OCI-M1 (cell line): ENCODE results near the gene FAM177A1.
"Not testable (repeated sequence)": the region's sequence is repeated elsewhere in the genome, so short reads cannot be mapped to it uniquely, and the experiment has no call there.

Experiments used
- DNase-seq: peaks from one replicate; lab custom pipeline; 2025; lab: John Stamatoyannopoulos, UW

Gene FAM177A1, protein sequence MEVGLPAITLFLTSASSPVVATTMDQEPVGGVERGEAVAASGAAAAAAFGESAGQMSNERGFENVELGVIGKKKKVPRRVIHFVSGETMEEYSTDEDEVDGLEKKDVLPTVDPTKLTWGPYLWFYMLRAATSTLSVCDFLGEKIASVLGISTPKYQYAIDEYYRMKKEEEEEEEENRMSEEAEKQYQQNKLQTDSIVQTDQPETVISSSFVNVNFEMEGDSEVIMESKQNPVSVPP

DNA sequence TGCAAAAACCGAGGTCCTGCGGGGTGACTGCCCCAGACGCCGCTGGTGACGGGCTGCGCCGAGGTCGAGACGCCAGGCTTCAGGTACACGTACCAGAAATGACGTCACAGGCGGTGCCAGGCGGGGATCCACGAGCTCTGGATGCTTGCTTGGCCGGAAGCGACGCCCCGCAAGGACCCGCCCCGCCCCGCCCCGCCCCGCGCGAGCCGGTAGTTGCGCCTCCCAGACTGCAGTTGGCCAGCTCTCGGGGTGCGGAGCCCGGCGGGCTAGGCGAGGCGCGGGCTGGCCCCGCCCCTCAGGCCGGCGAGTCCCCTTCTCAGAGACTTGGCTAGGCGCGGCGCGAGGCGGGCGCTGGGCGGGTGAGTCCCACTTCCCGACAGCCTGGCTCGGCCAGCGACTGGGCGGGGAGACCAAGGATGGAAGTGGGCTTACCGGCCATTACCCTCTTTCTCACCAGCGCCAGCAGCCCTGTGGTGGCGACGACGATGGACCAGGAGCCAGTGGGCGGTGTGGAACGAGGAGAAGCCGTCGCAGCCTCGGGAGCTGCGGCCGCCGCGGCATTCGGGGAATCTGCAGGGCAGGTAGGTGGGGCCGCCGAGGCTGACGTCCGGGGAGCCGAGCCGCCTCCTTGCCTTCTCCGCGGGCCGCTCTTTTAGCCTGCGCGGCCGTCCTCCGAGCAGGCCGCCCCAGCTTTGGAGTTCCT lies at the start of gene FAM177A1:
Gene FAM177A1 (plus strand): TSS at position 225 of the 703 bp plus-strand sequence. CDS start 192 bp downstream, at position 417.
- DNase-seq: peak; percentile 94

DNA sequence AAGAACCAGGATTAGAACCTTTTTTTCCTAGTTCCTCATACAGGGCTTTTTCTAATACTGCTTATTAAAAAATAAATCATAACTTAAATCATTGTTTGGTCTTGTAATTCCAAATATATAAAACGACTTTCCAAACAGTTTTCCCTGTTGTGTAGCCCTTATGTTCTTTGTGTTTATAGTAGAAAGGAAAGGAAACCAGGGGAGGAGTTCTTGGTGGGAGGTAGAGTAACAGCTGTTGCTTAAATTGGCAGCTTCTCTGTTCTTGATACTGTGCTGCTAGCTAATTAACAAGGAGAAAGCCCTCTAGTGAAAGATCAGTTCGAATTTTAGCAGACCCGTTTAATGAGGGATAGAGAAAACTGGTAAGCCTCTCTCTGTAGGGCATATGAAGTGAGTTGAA lies 48.3 kb upstream of the FAM177A1 start:
- DNase-seq: no peak

DNA sequence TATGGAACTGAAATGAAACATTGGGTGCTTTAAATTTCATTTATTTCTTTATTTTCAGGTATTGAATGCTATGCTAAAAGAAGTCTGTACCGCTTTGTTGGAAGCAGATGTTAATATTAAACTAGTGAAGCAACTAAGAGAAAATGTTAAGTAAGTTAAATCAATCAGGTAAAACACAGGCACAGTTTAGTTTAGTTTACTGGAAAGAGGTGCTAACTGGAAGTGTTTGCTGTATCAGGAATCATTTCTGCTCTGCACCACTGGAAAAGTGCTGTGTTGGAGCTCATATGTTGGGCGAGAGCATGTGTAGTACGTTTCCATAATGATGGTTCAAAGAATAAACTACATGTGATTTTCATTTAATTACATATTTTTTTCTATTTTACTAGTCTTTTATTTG lies 46.6 kb upstream of the FAM177A1 start:
- no peak for DNase-seq

DNA sequence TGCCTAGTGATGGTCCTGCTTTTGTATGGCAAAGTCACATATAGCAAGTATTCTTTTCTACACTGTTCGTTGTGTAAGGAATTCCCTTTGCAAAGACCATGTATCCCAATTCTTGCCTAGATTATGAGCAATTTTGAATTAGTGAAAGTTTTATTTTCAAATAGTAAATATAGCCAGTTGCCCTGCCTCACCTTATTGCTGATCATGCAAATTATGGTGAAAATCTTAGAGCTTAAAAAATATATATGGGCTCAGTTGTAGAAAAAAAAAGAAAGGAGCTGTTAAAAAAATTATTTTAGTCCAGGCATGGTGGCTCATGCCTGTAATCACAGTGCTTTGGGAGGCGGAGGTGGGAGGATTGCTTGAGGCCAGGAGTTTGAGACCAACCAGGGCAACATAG lies 44.5 kb upstream of the FAM177A1 start:
- no peak for DNase-seq

DNA sequence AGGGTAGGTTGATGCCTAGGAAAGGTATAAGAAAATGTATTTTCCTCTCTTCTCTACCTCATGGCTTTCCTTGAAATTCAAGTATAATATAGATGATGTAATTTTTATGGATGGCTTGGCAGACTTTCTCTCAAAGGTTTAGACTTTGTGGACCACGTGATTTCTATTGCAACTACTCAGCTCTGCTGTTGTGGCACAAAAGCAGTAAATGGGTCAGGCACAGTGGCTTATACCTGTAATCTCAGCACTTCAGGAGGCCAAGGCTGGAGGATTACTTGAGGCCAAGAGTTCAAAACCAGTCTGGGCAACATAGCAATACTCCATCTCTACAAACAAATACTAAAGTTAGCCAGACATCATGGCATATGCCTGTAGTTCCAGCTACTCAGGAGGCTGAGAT lies 41.2 kb upstream of the FAM177A1 start:
- no peak for DNase-seq

DNA sequence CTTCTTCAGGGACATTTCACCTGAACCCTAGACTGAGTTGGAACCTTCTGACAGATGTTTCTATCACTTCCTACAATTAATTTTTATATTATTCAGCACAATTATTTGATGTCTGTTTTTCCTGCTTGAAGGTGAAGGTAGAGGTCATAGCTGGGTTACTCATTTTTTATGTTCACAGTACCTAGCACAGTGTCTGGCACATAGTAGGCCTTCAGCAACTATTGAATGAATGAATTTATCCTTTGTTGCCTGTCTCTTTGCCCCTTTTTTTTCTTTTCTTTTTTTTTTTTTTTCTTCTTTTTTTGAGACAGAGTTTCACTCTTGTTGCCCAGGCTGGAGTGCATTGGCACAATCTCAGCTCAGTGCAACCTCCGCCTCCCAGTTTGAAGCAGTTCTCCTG lies 29.5 kb upstream of the FAM177A1 start:
- DNase-seq: no peak

DNA sequence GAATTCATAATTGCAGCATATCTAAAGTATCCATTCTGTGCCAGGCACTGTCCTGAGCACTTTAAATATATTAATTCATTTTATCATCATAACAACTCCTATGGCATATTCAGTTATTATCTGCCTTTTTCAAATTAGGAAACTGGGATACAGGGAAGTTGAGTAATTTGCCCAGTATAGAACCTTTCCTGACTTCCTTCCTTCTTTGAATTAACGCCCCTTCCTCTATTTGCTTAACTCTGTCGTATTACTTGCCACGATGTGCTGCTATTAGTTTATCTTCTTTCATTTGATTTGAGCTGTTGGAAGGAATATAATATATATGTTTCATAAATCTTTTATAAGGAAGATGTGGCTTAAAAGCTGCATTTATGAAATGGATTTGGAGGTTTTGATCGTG lies 25.4 kb upstream of the FAM177A1 start:
- no peak for DNase-seq

DNA sequence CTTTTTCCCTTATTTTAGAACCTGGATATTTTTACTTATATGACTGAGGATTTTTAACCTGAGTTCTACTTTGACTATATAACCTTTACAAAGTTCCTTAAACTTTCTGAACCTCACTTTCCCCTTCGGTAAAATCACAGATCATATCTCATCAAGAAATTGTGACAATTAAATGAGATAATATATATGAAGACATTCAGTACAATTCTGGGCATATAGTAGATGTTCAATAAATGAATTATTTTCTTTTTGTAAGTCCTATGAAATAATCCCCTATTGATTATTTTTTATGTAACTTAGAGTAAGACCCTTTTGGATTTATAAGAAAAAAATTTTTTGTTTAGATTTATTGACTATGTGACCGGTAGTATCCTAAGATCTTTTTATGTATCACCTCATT lies 17.6 kb upstream of the FAM177A1 start:
- DNase-seq: no peak

DNA sequence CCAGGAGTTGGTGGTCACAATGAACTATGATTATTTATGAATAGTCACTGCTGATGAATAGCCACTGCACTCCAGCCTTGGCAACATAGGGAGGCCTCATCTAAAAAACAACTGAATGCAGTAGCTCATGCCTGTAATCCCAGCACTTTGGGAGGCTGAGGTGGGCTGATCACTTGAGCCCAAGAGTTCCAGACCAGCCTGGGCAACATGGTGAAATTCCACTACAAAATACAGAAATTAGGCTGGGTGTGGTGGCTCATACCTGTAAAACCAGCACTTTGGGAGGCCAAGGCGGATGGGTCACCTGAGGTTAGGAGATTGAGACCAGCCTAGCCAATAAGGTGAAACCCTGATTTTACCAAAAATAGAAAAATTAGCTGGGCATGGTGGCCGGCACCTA lies 13.5 kb upstream of the FAM177A1 start:
- no peak for DNase-seq

DNA sequence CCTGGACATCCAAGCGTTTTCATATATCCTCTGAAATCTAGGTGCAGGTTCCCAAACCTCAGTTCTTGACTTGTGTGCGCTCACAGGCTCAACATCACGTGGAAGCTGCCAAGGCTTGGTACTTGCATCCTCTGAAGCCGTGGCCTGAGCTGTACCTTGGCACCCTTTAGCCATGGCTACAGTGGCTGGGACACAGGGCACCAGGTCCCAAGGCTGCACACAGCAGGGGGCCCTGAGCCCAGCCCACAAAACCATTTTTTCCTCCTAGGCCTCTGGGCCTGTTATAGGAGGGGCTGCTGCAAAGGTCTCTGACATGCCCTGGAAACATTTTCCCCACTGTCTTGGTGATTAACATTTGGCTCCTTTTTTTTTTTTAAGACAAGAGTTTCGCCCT lies 11.6 kb upstream of the FAM177A1 start:
- no peak for DNase-seq

DNA sequence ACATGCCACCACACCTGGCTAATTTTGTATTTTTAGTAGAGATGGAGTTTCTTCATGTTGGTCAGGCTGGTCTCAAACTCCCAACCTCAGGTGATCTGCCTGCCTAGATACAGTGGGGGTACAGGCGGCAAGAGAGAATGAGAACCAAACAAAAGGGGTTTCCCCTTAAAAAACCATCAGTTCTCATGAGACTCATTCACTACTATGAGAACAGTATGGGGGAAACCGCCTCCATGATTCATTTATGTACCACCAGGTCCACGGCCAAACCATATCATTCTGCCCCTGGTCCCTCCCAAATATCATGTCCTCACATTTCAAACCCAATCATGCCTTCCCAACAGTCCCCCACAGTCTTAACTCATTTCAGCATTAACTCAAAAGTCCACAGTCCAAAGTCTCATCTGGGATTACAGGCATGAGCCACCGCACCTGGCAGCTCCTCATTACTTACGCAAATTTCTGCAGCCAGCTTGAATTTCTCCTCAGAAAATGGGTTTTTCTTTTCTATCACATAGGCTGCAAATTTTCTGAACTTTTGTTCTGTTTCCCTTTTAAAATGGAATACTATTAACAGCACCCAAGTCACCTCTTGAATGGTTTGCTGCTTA lies 11.0 kb upstream of the FAM177A1 start:
- DNase-seq: not testable (repeated sequence)

DNA sequence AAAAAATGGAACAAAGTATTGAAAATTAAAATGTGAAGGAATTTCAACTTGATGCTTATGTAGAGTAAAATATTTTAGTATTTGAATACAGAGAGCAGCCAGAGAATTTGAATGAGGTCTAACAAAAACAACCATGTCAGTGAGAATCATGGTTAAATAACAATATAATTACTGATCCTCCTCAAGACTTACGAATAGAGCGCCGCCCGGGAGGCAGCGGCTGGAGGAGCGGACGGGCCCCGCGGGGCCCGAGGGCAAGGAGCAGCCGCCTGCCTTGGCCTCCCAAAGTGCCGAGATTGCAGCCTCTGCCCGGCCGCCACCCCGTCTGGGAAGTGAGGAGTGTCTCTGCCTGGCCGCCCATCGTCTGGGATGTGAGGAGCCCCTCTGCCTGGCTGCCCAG lies 7.8 kb upstream of the FAM177A1 start:
- not testable (repeated sequence) for DNase-seq

DNA sequence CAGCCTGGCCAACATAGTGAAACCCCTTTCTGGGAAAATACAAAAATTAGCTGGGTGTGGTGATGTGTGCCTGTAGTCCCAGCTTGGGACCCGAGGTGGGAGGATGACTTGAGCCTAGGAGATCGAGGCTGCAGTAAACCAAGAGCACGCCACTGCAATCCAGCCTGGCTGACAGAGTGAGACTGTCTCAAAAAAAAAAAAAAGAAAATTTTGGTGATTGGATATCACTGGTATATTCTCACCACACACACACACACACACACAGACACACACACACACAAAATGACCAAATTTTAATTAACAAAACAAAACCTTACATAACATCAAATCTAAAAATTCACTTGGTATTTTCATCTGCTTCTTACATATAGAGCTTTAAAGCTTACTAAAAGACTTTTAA lies 3.4 kb upstream of the FAM177A1 start:
- no peak for DNase-seq

DNA sequence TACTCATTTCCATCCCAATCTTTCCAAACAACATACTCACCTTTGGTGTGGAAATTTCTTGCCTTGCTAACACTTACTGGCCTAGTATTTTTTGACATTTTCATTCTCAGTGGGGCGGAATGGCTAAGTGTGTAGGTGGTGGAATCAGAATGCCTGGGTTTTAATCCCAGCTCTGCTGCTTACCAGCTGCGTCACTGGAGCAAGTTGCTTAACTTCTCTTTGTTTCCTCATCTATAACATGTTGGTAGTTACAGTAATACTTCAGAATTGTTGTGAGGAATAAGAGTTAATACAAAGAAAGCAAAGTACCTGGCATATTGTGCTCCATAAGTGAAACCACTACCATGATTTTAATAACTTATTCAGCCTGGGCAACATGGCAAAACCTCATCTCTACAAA lies 3.0 kb upstream of the FAM177A1 start:
- no peak for DNase-seq

DNA sequence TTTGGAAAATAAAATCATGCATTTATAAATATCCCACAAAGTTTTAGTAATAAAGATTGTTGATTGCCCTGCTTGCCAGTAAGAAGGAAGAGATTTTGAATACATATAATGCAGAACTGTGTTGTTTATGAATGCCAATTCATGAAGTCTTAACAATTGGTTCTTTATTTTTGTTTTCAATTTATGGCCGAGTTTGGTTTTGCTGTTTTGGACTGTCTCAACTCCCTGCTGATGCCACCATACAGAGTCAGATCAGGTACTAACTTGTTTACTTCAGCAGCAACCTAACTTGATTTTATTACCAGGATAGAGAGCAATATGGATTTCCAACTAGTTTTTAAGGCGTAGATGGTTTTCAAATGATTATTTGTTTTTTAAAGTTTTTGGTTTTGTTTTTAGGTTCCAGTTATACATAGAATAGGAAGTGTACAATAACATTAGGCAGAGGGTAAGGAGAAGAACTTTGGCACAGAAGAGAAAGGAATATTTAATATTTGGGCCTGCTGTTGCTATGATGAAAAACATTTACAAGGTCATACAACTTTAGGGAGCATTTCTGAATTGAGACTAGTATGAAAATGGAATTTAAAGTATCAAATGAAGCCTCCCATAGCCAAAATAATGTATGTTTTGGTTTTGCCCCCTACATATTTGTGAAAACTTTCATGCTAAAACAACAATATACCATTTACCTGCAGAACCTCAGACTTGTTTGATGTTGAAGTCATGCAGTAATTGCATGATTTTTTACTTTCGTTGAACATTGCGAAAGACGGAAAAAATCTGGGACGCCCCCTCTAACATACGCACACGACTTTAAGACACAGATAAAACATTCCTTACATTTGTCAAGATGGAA lies 904 bp upstream of the FAM177A1 start:
- DNase-seq: peak; percentile 31

DNA sequence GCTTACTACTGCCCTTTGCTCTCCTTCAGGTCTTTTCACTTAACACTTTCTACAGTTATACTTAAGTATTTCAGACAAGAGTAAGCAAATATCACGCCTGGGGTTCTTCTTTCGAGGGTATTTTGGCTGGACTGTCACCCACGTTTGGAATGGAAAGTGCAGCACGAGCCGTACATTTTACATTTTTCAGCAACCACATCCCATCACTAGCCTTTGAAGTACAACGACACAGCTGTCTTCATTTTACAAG lies 349 bp upstream of the FAM177A1 start:
- peak; percentile 73 for DNase-seq

DNA sequence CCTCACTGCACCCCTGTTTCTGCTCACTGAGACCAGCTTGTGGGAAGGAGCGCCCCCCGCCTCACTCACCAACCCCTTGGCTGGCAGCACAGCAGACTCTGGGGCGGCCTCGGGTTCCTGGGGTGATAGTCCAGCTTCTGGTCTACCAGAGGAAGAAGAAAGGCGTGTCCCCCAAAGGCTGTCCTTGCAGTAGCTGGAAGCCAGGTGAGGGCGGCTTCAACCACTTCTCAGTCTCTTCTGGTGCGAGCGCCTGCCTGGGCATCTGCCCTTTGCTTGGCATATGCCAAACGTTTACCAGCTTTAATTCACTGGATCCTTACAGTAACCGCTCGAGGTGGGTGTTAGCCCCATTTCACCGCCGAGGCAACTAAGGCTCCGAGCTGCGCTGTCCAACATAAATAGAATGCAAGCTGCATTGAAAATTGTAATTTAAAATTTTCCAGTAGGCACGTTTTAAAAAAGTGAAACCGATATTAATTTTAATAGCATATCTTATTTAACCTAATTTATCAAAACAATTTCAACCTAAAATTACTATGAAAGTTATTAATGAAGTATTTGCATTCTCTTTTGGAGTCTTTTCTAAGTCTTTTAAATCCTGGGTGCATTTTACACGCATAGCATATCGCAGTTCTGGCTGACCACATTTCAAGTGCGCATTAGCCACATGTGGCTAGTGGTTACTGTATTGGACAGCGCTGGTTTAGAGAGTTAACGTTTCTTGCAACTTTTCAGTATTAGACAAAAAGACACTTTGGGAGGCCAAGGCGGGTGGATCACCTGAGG lies 872 bp downstream of the FAM177A1 start:
- DNase-seq: peak; percentile 52

DNA sequence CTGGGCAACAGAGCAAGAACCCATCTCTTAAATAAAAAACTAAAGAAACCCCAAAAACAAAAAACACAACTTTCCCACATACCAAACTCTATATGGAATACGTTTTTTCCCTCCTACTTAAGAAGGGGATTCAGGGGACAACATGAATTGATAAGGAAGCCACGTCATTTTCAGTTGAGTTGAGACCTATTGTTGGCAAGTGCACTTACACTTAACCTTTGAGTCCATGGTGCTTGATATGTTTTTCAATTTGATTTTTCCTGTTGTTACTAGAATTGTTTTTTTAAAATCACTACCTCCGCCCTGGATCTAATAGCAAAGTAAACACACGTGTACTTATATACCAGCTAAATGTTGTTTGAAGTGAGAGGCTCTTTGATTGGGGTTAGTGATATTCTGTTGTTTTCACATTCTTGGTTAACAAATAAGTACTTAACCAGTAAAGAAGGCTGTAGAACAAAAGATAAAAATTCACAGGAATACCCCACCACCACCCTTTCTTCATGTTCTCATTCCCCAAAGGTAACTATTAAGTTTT lies 2.0 kb downstream of the FAM177A1 start:
- no peak for DNase-seq

DNA sequence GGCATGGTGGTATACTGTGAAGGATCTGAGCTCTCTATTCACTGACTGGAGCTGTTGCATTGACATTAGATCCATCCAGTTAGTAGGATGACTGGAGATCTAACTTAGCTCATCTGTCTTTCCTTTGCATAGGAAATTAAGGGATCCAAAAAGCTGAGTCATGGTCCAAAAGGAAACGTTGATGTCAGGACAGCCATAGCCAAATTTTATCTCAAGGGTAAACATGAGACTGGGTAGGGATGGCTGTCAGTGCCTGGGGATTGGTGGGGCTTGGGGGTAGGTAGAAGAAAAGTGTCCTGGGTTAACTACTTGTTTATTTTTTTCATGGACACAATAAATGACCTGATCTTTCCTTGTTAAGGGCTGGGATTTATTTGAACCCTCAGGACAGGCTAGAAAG lies 4.6 kb downstream of the FAM177A1 start:
- peak; percentile 69 for DNase-seq

DNA sequence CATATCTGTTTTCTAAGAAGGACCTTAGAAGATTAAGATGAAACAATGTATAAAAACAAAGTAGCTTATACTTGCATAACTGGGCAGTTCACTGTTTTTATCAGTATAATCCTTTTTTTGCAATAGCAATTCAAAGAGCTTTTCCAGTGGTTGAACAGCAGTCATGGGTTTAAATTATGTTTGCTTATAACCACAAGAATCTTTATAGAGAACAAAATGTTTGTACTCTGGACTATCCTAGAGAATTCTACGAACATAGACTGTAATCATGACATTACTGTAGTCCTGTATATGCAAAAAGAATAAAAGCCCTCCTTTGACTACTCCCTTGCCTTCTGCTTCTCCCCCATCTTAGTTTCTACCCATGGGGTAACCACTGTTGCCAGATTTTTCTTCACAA lies 5.7 kb downstream of the FAM177A1 start:
- no peak for DNase-seq

DNA sequence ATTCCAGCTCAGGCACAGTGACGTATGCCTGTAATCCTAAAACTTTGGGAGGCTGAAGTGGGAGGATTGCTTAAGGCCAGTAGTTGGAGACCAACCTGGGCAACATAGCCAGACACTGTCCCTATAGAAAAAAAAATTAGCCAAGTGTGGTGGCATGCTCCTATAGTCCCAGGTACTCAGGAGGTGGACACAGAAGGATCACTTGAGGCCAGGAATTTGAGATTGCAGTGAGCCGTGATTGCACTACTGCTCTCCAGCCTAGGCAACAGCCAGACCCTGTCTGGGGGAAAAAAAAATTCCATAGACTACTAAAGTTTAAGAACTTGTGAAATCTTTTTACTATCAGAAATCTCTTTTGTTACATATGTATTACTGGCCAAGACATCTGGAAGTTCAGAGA lies 6.6 kb downstream of the FAM177A1 start:
- DNase-seq: no peak
